H1 (cell line): Measurements from ENCODE around the gene TBC1D16. TPM values are rescaled to one million over a fixed set of nuclear protein-coding genes. Genes with fewer than 3 reads are reported as not detected.

Experiments
- CTCF ChIA-PET: fragments of 300-600 bp; sonication (Branson Sonifier 250); formaldehyde crosslinking; loops from one replicate; lab custom pipeline; 2021; ENCODE audit not compliant: partially characterized antibody; lab: Charles Lee
- POLR2A ChIA-PET: fragments of 300-600 bp; sonication (Branson Sonifier 250); formaldehyde crosslinking; loops from one replicate; lab custom pipeline; 2021; ENCODE audit warnings: inconsistent platforms; ENCODE audit not compliant: partially characterized antibody; lab: Charles Lee
- DNase-seq, 2 experiments: peaks; one replicate each; pipeline versions ENCODE4 v3.0.0 to v3.0.0-alpha.2; 2010 to 2022; ENCODE audit warnings: low spot score in 2 of 2, low read depth in 1 of 2, mixed read lengths in 1 of 2
- FAIRE-seq: peaks from 2 replicates; lab custom pipeline; 2011; peaks lifted over from hg19 to GRCh38; lab: Jason Lieb, UNC
- H2AFZ ChIP-seq: 2 replicates; pipeline ENCODE4 v1.8.1; 2012; ENCODE audit warnings: low read length, inconsistent platforms
- H2AK5ac ChIP-seq: 2 replicates; pipeline ENCODE4 v1.6.1; 2013; ENCODE audit warnings: low read depth, low read length
- H2BK120ac ChIP-seq: replicated peaks from 2 replicates; pipeline ENCODE3; 2013; ENCODE audit warnings: low read depth, low read length, inconsistent platforms
- H2BK12ac ChIP-seq: 2 replicates; pipeline ENCODE4 v1.6.1; 2013; ENCODE audit warnings: low read depth, low read length
- H2BK15ac ChIP-seq: 2 replicates; pipeline ENCODE4 v1.6.1; 2013; ENCODE audit warnings: low read length
- H2BK20ac ChIP-seq: 2 replicates; pipeline ENCODE4 v1.6.1; 2013; ENCODE audit warnings: low read length
- H2BK5ac ChIP-seq: 2 replicates; pipeline ENCODE4 v1.6.1; 2013; ENCODE audit warnings: low read depth, low read length
- H3K14ac ChIP-seq: 2 replicates; pipeline ENCODE4 v1.6.1; 2013; ENCODE audit warnings: inconsistent platforms; ENCODE audit not compliant: insufficient read length
- H3K18ac ChIP-seq: 2 replicates; pipeline ENCODE4 v1.6.1; 2013; ENCODE audit warnings: low read length; ENCODE audit errors: extremely low read depth
- H3K23ac ChIP-seq: 2 replicates; pipeline ENCODE4 v1.6.1; 2013; ENCODE audit warnings: inconsistent platforms; ENCODE audit not compliant: insufficient read length
- H3K23me2 ChIP-seq: 2 replicates; pipeline ENCODE4 v1.6.1; 2013; ENCODE audit warnings: low read depth, low read length
- H3K27ac ChIP-seq: 2 replicates; pipeline ENCODE4 v1.6.1; 2011; ENCODE audit warnings: low read depth, low read length, inconsistent platforms
- H3K27me3 ChIP-seq, 4 experiments: replicated peaks in 1 of 4; 1 replicate in 1 of 4; 2 replicates in 3 of 4; pipeline versions ENCODE4 v1.6.1 to v1.8.1; 2011 to 2013; ENCODE audit warnings: low read length in 3 of 4, mild to moderate bottlenecking in 3 of 4, inconsistent platforms in 2 of 4, mixed read lengths in 2 of 4, moderate library complexity in 1 of 4; ENCODE audit not compliant: control insufficient read depth in 3 of 4, insufficient read depth in 3 of 4; ENCODE audit errors: extremely low read depth in 1 of 4
- H3K36me3 ChIP-seq, 4 experiments: 2 replicates each; pipeline versions ENCODE4 v1.6.1 to v1.8.1; 2011 to 2013; ENCODE audit warnings: mild to moderate bottlenecking in 4 of 4, low read length in 3 of 4, moderate library complexity in 2 of 4, control low read depth in 1 of 4, inconsistent platforms in 1 of 4; ENCODE audit not compliant: insufficient read depth in 4 of 4, control insufficient read depth in 2 of 4
- H3K4ac ChIP-seq: replicated peaks from 2 replicates; pipeline ENCODE3; 2013; ENCODE audit warnings: low read length, low read depth, mixed read lengths, inconsistent platforms; ENCODE audit not compliant: insufficient read length
- H3K4me1 ChIP-seq, 4 experiments: replicated peaks in 1 of 4; 1 replicate in 1 of 4; 2 replicates in 3 of 4; pipeline versions ENCODE4 v1.6.1 to v1.8.1; 2011 to 2013; ENCODE audit warnings: low read length in 3 of 4, inconsistent platforms in 2 of 4, mixed read lengths in 1 of 4; ENCODE audit not compliant: insufficient read depth in 4 of 4, control insufficient read depth in 3 of 4
- H3K4me2 ChIP-seq, 2 experiments: 2 replicates each; pipeline versions ENCODE4 v1.6.1 to v1.8.1; 2011 to 2013; ENCODE audit warnings: low read depth in 2 of 2, low read length in 2 of 2, control low read depth in 1 of 2, inconsistent platforms in 1 of 2, mild to moderate bottlenecking in 1 of 2; ENCODE audit not compliant: insufficient read depth in 1 of 2
- H3K4me3 ChIP-seq, 4 experiments: fragments of 200-600, 300-600 bp in 1 of 4; sonication (generic), shearing (Covaris generic), sonication (Bioruptor Twin) in 1 of 4; 2 replicates each; pipeline versions ENCODE4 v1.5.1 to v1.8.1; 2011 to 2016; ENCODE audit warnings: low read length in 4 of 4, low read depth in 3 of 4, control low read depth in 2 of 4, inconsistent platforms in 2 of 4, mild to moderate bottlenecking in 2 of 4, mixed read lengths in 1 of 4, moderate library complexity in 1 of 4; ENCODE audit not compliant: insufficient read depth in 2 of 4; ENCODE audit errors: extremely low read depth in 1 of 4
- H3K56ac ChIP-seq: replicated peaks from 2 replicates; pipeline ENCODE3; 2013; ENCODE audit warnings: low read depth, mild to moderate bottlenecking, mixed read lengths, low read length, inconsistent platforms; ENCODE audit not compliant: insufficient read length
- H3K79me1 ChIP-seq: 2 replicates; pipeline ENCODE4 v1.6.1; 2013; ENCODE audit warnings: low read depth, low read length, control low read depth
- H3K79me2 ChIP-seq, 2 experiments: 2 replicates each; pipeline versions ENCODE4 v1.6.1 to v1.8.1; 2012 to 2013; ENCODE audit warnings: low read length in 2 of 2, mild to moderate bottlenecking in 2 of 2, inconsistent platforms in 1 of 2; ENCODE audit not compliant: insufficient read depth in 2 of 2, control insufficient read depth in 1 of 2
- H3K9ac ChIP-seq, 4 experiments: replicated peaks in 1 of 4; 1 replicate in 1 of 4; 2 replicates in 3 of 4; pipeline versions ENCODE4 v1.6.1 to v1.8.1; 2011 to 2013; ENCODE audit warnings: low read depth in 3 of 4, low read length in 3 of 4, control low read depth in 2 of 4, mild to moderate bottlenecking in 2 of 4, moderate library complexity in 2 of 4, inconsistent platforms in 1 of 4; ENCODE audit errors: extremely low read depth in 1 of 4
- H3K9me3 ChIP-seq, 2 experiments: 2 replicates each; pipeline versions ENCODE4 v1.6.1 to v1.8.1; 2012 to 2013; ENCODE audit warnings: mild to moderate bottlenecking in 2 of 2, moderate library complexity in 2 of 2, control low read depth in 1 of 2, inconsistent platforms in 1 of 2, low read depth in 1 of 2, low read length in 1 of 2, mixed read lengths in 1 of 2; ENCODE audit not compliant: insufficient read depth in 2 of 2
- H4K20me1 ChIP-seq, 2 experiments: replicated peaks in 1 of 2; 2 replicates each; pipeline versions ENCODE3 to v1.8.1; 2011 to 2013; ENCODE audit warnings: inconsistent platforms in 2 of 2, low read length in 2 of 2, mild to moderate bottlenecking in 1 of 2; ENCODE audit not compliant: insufficient read depth in 2 of 2, control insufficient read depth in 1 of 2
- H4K5ac ChIP-seq: 2 replicates; pipeline ENCODE4 v1.6.1; 2013; ENCODE audit warnings: low read length, low read depth, mixed read lengths, inconsistent platforms; ENCODE audit not compliant: insufficient read length
- H4K8ac ChIP-seq: 2 replicates; pipeline ENCODE4 v1.8.0; 2013; ENCODE audit warnings: mild to moderate bottlenecking, moderate library complexity, low read length, inconsistent platforms; ENCODE audit not compliant: insufficient read depth; ENCODE audit errors: extremely low read depth
- H4K91ac ChIP-seq: replicated peaks from 2 replicates; pipeline ENCODE3; 2013; ENCODE audit warnings: low read length, mixed read lengths, inconsistent platforms; ENCODE audit not compliant: insufficient read length
- BRCA1 ChIP-seq: IDR thresholded peaks from 2 replicates; pipeline ENCODE4 v1.6.1; 2012; ENCODE audit warnings: low read depth, low read length, improper control_type of control experiment
- EGR1 ChIP-seq: IDR thresholded peaks from 2 replicates; pipeline ENCODE4 v1.6.1; 2011; ENCODE audit warnings: low read depth, low read length, borderline replicate concordance
- NRF1 ChIP-seq: IDR thresholded peaks from 2 replicates; pipeline ENCODE4 v1.6.1; 2011; ENCODE audit warnings: mild to moderate bottlenecking, low read depth, low read length, improper control_type of control experiment
- RFX5 ChIP-seq: IDR thresholded peaks from 2 replicates; pipeline ENCODE4 v1.6.1; 2011; ENCODE audit warnings: low read depth, low read length, improper control_type of control experiment, borderline replicate concordance
- TAF1 ChIP-seq: IDR thresholded peaks from 2 replicates; pipeline ENCODE4 v1.6.1; 2011; ENCODE audit warnings: mild to moderate bottlenecking, low read depth, low read length
- WGBS, 2 experiments: shearing (Covaris generic) in 1 of 2; methylation state at CpG; one replicate each; pipeline versions ENCODE4 v1.1.6 to v1.1.7; 2013 to 2015; ENCODE audit warnings: low lambda C conversion rate in 2 of 2, mixed read lengths in 2 of 2, inconsistent platforms in 1 of 2, low coverage in 1 of 2, missing lambda C conversion rate in 1 of 2; ENCODE audit not compliant: insufficient replicate concordance in 2 of 2, insufficient coverage in 1 of 2, insufficient read length in 1 of 2; ENCODE audit errors: extremely low coverage in 1 of 2, missing lambda C conversion rate in 1 of 2; 5-methylcytosine and 5-hydroxymethylcytosine counted together
- polyA plus RNA-seq, 7 experiments: library from polyadenylated mRNA; depleted of rRNA in 3 of 7; stranded (reverse) in 5 of 7; unstranded in 2 of 7; fragments of >200 nt in 5 of 7; fragments of 200-250 nt in 2 of 7; gene quantifications; 1 replicate in 5 of 7; 2 replicates in 1 of 7; 4 replicates in 1 of 7; pipeline versions ENCODE4 v1.2.1 to v1.2.3, GENCODE V29; 2011 to 2013; ENCODE audit warnings: missing spikeins in 2 of 7, mixed read lengths in 2 of 7
- total RNA-seq: library from RNA; stranded (reverse); fragmentation: NEBNext Ultra II Directional; extraction: Animal tissue kit (Norgen Biotek cat#: 25700); gene quantifications from 2 replicates; pipeline ENCODE4 v1.2.1, GENCODE V29; 2021

Gene TBC1D16
- total and polyA plus RNA-seq, 2 of the 8 experiments (the other 6 are each of a cell fraction or from before 2014, with no cell fraction given), result 21.1 to 109 TPM

- POLR2A ChIA-PET, result interaction anchor here (2.4 to 3.7 kb wide), 2 partner anchors 13 to 29 kb away, joined by 6 to 13 read pairs; no protein-coding TSS in a partner anchor
Measured at GRCh38 chr17:79978548-79978855, 57.2 kb downstream of the TBC1D16 start.

More at GRCh38 chr17:79978548-79978855, 57.2 kb downstream of the TBC1D16 start:
- no peak overlapping the region for H3K9ac ChIP-seq
- no peaks in the 10 kb centered on the region for H3K9me3 ChIP-seq
- no peak overlapping the region for H2BK12ac ChIP-seq
- no peak overlapping the region for H2BK15ac ChIP-seq
- H3K23ac ChIP-seq, result no peak overlapping the region
- H2BK120ac ChIP-seq, result no peak overlapping the region
- FAIRE-seq (no peak), DNase-seq (no peak)
- peaks cover 0 to 14% of the 10 kb centered on the region in 2 experiments; a peak in 1 of 4 replicates for H3K79me2 ChIP-seq
- no peak overlapping the region for H4K91ac ChIP-seq
- peaks cover 8 to 16% of the 10 kb centered on the region in 2 experiments for H4K20me1 ChIP-seq
- H2AK5ac ChIP-seq, result no peak overlapping the region
- H3K79me1 ChIP-seq, result peaks cover 16% of the 10 kb centered on the region
- H2BK5ac ChIP-seq, result no peak overlapping the region
- H4K5ac ChIP-seq, result no peak overlapping the region
- CTCF ChIA-PET, result interaction anchor here (1.1 to 11.3 kb wide), 6 partner anchors 8 to 167 kb away, joined by 3 to 187 read pairs (median 3); no protein-coding TSS in a partner anchor
- H3K27me3 ChIP-seq, result no peaks in the 10 kb centered on the region; a peak in 1 of 7 replicates
- no peaks in the 10 kb centered on the region for H3K23me2 ChIP-seq
- no peak overlapping the region for H3K14ac ChIP-seq
- H3K4me1 ChIP-seq, result peaks cover 0 to 9% (median 2%) of the 10 kb centered on the region in 4 experiments; a peak in 4 of 7 replicates
- no peak overlapping the region for H3K4ac ChIP-seq
- no peak overlapping the region for H2BK20ac ChIP-seq
- 96% methylated on average over 11 of the region's 11 CpGs; no CpG with 5 or more reads in 1 of the 2 experiments for WGBS, 2 experiments
- no peak overlapping the region for H3K27ac ChIP-seq
- no peak overlapping the region for H3K4me2 ChIP-seq
- H3K18ac ChIP-seq, result no peak overlapping the region
- peaks cover 0 to 3% (median 0%) of the 10 kb centered on the region in 4 experiments; a peak in 1 of 8 replicates for H3K36me3 ChIP-seq
- H4K8ac ChIP-seq, result peak overlapping the region; percentile 88; the same call in 1 of the 2 replicates
- no peak overlapping the region for H2AFZ ChIP-seq
- TF ChIP-seq TAF1, result no peak
- no peak for TF ChIP-seq EGR1
- no peak for TF ChIP-seq NRF1
- no peak for TF ChIP-seq BRCA1
- TF ChIP-seq RFX5, result no peak
- no peak overlapping the region for H3K56ac ChIP-seq
- H3K4me3 ChIP-seq, result no peak overlapping the region
